GM20000 (cell line): Measurements from ENCODE around the gene PRDM1.

Experiments used
- DNase-seq: peaks from one replicate; pipeline ENCODE4 v3.0.0; 2012; ENCODE audit warnings: low spot score
- CTCF ChIP-seq: IDR thresholded peaks from 2 replicates; pipeline ENCODE4 v1.5.1; 2012; ENCODE audit warnings: mild to moderate bottlenecking, control low read depth; ENCODE audit errors: extremely low read depth, missing control alignments

PRDM1 gene

GRCh38 chr6:106079961-106080762, 6.0 kb upstream of the PRDM1 start:
- no peak for DNase-seq
- TF ChIP-seq CTCF = no peak

GRCh38 chr6:106080763-106081095, 5.4 kb upstream of the PRDM1 start:
- no peak for TF ChIP-seq CTCF
- DNase-seq = no peak

- no peak for DNase-seq
- TF ChIP-seq CTCF = no peak
Measured at GRCh38 chr6:106081715-106082114, 4.4 kb upstream of the PRDM1 start.

- TF ChIP-seq CTCF = no peak
- no peak for DNase-seq
Measured at GRCh38 chr6:106082735-106083398, 3.3 kb upstream of the PRDM1 start.

- DNase-seq = peak; percentile 22
- no peak for TF ChIP-seq CTCF
Measured at GRCh38 chr6:106083618-106084017, 2.5 kb upstream of the PRDM1 start.

- peak; percentile 81 for DNase-seq
Measured at GRCh38 chr6:106084106-106084988, 1.8 kb upstream of the PRDM1 start.

More at GRCh38 chr6:106084106-106084988, 1.8 kb upstream of the PRDM1 start:
- peak; percentile 24 for TF ChIP-seq CTCF
